Measurements from ENCODE around the gene MEGF9. TPM values are rescaled to one million over a fixed set of nuclear protein-coding genes. Genes with fewer than 3 reads are reported as not detected.

Gene MEGF9
- total RNA-seq, 3 donors from 2014 or later (not counting 1 experiment from before 2014, with no cell fraction given) = 17.5 to 25.9 (median 22.3) TPM

DNA sequence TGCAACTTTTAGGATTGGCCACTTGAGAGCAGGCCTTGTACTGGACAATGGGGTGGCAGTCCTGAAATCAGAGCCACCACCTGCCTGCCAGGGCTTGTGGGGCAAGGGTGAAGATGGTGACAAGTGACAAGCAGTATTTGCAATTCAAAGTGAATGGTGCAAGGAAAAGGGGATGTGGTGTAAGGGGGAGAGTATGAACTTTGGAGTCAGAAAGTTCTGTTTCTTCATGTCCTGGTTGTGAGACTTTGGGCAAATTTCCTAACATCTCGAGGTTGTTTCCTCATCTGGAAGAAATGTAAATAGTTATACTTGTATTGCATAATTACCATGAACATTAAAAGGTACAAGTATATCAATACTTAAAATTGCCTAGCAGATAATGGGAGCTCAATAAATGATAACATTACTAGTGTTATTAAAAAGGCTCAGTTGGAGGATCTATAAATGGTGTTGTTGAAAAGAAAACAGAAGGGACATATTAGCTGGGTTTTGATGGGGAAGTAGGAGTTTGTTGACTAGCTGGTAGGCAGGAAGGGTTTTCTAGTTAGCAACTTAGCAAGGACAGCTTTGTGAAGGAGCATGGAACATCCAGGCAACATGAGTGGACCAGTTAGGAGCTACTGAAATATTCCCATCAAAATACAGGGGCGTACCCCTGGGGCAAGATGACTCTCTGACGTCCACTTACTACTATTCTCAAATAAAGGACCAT lies 21.3 kb upstream of the MEGF9 start:
- no peaks in the 10 kb centered on the region for H3K27me3 Mint-ChIP-seq (ENCODE audit: low read depth in 2 of 2)
- DNase-seq (no peak), ATAC-seq (peak in 1 of 3 donors; percentile 78)
- Histone ChIP-seq H3K27ac (ENCODE audit: low read length) (peak overlapping the region; percentile 8), H3K4me3 (ENCODE audit: low read length) (no peak overlapping the region), H3K9me3 (ENCODE audit: control insufficient read depth, insufficient read depth, low read length) (no peaks in the 10 kb centered on the region), H3K27me3 (ENCODE audit: control insufficient read depth, insufficient read depth, low read length) (no peaks in the 10 kb centered on the region), H3K4me1 (ENCODE audit: control insufficient read depth, insufficient read depth, low read length) (peaks cover 5% of the 10 kb centered on the region), H3K36me3 (ENCODE audit: control insufficient read depth, insufficient read depth, low read length) (no peaks in the 10 kb centered on the region)
- no peaks in the 10 kb centered on the region for H3K9me3 Mint-ChIP-seq
- TF ChIP-seq, protein P1, sequence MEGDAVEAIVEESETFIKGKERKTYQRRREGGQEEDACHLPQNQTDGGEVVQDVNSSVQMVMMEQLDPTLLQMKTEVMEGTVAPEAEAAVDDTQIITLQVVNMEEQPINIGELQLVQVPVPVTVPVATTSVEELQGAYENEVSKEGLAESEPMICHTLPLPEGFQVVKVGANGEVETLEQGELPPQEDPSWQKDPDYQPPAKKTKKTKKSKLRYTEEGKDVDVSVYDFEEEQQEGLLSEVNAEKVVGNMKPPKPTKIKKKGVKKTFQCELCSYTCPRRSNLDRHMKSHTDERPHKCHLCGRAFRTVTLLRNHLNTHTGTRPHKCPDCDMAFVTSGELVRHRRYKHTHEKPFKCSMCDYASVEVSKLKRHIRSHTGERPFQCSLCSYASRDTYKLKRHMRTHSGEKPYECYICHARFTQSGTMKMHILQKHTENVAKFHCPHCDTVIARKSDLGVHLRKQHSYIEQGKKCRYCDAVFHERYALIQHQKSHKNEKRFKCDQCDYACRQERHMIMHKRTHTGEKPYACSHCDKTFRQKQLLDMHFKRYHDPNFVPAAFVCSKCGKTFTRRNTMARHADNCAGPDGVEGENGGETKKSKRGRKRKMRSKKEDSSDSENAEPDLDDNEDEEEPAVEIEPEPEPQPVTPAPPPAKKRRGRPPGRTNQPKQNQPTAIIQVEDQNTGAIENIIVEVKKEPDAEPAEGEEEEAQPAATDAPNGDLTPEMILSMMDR (IDR thresholded peaks at IDR 0.05) = no peak
- no peaks in the 10 kb centered on the region for H3K36me3 Mint-ChIP-seq
- H3K4me3 Mint-ChIP-seq = no peak overlapping the region
- WGBS (ENCODE audit: insufficient coverage) = 83% methylated on average over 2 of the region's 3 CpGs
- peak overlapping the region in 1 of 2 donors; percentile 7 for H3K27ac Mint-ChIP-seq
- intact Hi-C loops (cut with micrococcal nuclease) = no loop called here
- no peaks in the 10 kb centered on the region for H3K4me1 Mint-ChIP-seq

GRCh38 chr9:120734607-120735410 lies 20.5 kb upstream of the MEGF9 start:
- WGBS (ENCODE audit: insufficient coverage) = 44% methylated on average over 2 of the region's 2 CpGs
- peaks cover 5% of the 10 kb centered on the region for H3K4me1 ChIP-seq (ENCODE audit: control insufficient read depth, insufficient read depth, low read length)

DNA sequence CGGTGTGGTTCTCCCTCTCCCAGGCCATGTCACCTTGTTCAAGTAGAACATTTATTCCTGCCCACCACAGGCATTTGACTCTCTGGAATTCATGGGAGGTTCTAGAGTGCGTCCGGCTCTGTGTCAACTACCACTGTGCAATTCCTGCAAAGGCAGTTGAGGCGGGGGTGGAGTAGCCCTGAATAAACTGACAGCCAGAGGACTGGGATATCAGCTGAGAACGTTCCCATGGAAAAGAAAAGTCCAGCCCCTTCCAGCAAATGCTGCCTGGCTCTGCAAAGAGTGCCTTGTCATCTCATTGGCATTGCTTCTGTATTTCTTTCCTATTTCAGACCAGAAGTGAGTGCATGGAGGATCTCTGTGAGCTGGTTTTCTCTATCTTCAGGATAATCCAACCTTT lies 18.9 kb upstream of the MEGF9 start:
- 89% methylated on average over 5 of the region's 5 CpGs for WGBS (ENCODE audit: insufficient coverage)
- DNase-seq = no peak
- no peak overlapping the region for H3K4me3 ChIP-seq (ENCODE audit: low read length)
- no peaks in the 10 kb centered on the region for H3K9me3 ChIP-seq (ENCODE audit: control insufficient read depth, insufficient read depth, low read length)
- H3K9me3 Mint-ChIP-seq = no peaks in the 10 kb centered on the region
- TF ChIP-seq, protein P1 (IDR thresholded peaks at IDR 0.05) = no peak
- H3K27me3 ChIP-seq (ENCODE audit: control insufficient read depth, insufficient read depth, low read length) = no peaks in the 10 kb centered on the region
- no peaks in the 10 kb centered on the region for H3K27me3 Mint-ChIP-seq (ENCODE audit: low read depth in 2 of 2)
- H3K27ac Mint-ChIP-seq = no peak overlapping the region
- ATAC-seq = no peak
- H3K36me3 Mint-ChIP-seq = no peaks in the 10 kb centered on the region
- no peaks in the 10 kb centered on the region for H3K4me1 Mint-ChIP-seq
- H3K4me1 ChIP-seq (ENCODE audit: control insufficient read depth, insufficient read depth, low read length) = peaks cover 5% of the 10 kb centered on the region
- H3K27ac ChIP-seq (ENCODE audit: low read length) = no peak overlapping the region
- H3K4me3 Mint-ChIP-seq = no peak overlapping the region
- H3K36me3 ChIP-seq (ENCODE audit: control insufficient read depth, insufficient read depth, low read length) = no peaks in the 10 kb centered on the region
- intact Hi-C loops (cut with micrococcal nuclease) = no loop called here

More at GRCh38 chr9:120734607-120735410, 20.5 kb upstream of the MEGF9 start:
- H3K4me3 Mint-ChIP-seq = no peak overlapping the region
- Histone ChIP-seq H3K27ac (ENCODE audit: low read length) (peak overlapping the region; percentile 35), H3K36me3 (ENCODE audit: control insufficient read depth, insufficient read depth, low read length) (no peaks in the 10 kb centered on the region), H3K4me3 (ENCODE audit: low read length) (no peak overlapping the region), H3K9me3 (ENCODE audit: control insufficient read depth, insufficient read depth, low read length) (no peaks in the 10 kb centered on the region), H3K27me3 (ENCODE audit: control insufficient read depth, insufficient read depth, low read length) (no peaks in the 10 kb centered on the region)
- H3K27me3 Mint-ChIP-seq (ENCODE audit: low read depth in 2 of 2) = no peaks in the 10 kb centered on the region
- TF ChIP-seq, protein P1 (IDR thresholded peaks at IDR 0.05) = no peak
- no peaks in the 10 kb centered on the region for H3K36me3 Mint-ChIP-seq
- ATAC-seq = no peak
- H3K9me3 Mint-ChIP-seq = no peaks in the 10 kb centered on the region
- no peak for DNase-seq
- intact Hi-C loops (cut with micrococcal nuclease) = no loop called here
- no peaks in the 10 kb centered on the region for H3K4me1 Mint-ChIP-seq
- H3K27ac Mint-ChIP-seq = no peak overlapping the region

All from natural killer cell (primary cell).